ACHN (cell line): ENCODE results near the gene REEP3.

Experiments used
- DNase-seq: peaks from one replicate; pipeline ENCODE4 v3.0.0-alpha.2; 2015
- in situ Hi-C: cut with HindIII; loops from 2 replicates; pipeline ENCODE4 v1.10.0; 2017; ENCODE audit warnings: low sequenced_read_pairs, low pct_ligation_motif_present, low pct_unique_long_range_greater_than_20kb

REEP3 gene

GRCh38 chr10:63608511-63608910 is 87.3 kb downstream of the REEP3 start:
- in situ Hi-C loops = no loop called here

GRCh38 chr10:63611078-63611477 is 89.9 kb downstream of the REEP3 start:
- in situ Hi-C loops = no loop called here
- no peak for DNase-seq

More at GRCh38 chr10:63608511-63608910, 87.3 kb downstream of the REEP3 start:
- no peak for DNase-seq

- no peak for DNase-seq
- in situ Hi-C loops = no loop called here
These were observed 93.2 kb downstream of the REEP3 start for GRCh38 chr10:63614371-63614891.

GRCh38 chr10:63618552-63618951 is 97.4 kb downstream of the REEP3 start:
- in situ Hi-C loops = no loop called here
- DNase-seq = no peak

GRCh38 chr10:63619426-63619825 is 98.2 kb downstream of the REEP3 start:
- in situ Hi-C loops = no loop called here
- no peak for DNase-seq

- DNase-seq = no peak
- in situ Hi-C loops = no loop called here
These were observed 100.9 kb downstream of the REEP3 start for GRCh38 chr10:63622097-63622496.

GRCh38 chr10:63624701-63625100 is 103.5 kb downstream of the REEP3 start:
- in situ Hi-C loops = no loop called here

GRCh38 chr10:63627396-63627795 is 106.2 kb downstream of the REEP3 start:
- DNase-seq = no peak
- in situ Hi-C loops = no loop called here

More at GRCh38 chr10:63624701-63625100, 103.5 kb downstream of the REEP3 start:
- no peak for DNase-seq

- in situ Hi-C loops = no loop called here
- DNase-seq = no peak
These were observed 106.7 kb downstream of the REEP3 start for GRCh38 chr10:63627881-63628296.

GRCh38 chr10:63628526-63629362 is 107.5 kb downstream of the REEP3 start:
- DNase-seq = no peak
- in situ Hi-C loops = no loop called here

GRCh38 chr10:63629363-63630084 is 108.3 kb downstream of the REEP3 start:
- DNase-seq = peak; percentile 99
- in situ Hi-C loops = no loop called here

- in situ Hi-C loops = no loop called here
These were observed 109.1 kb downstream of the REEP3 start for GRCh38 chr10:63630085-63630930.

GRCh38 chr10:63630931-63631680 is 109.9 kb downstream of the REEP3 start:
- DNase-seq = no peak
- in situ Hi-C loops = no loop called here

More at GRCh38 chr10:63630085-63630930, 109.1 kb downstream of the REEP3 start:
- DNase-seq = peak; percentile 92

- in situ Hi-C loops = no loop called here
- no peak for DNase-seq
These were observed 110.8 kb downstream of the REEP3 start for GRCh38 chr10:63631991-63632390.

- in situ Hi-C loops = no loop called here
- peak; percentile 56 for DNase-seq
These were observed 112.7 kb downstream of the REEP3 start for GRCh38 chr10:63633677-63634487.

- in situ Hi-C loops = no loop called here
- DNase-seq = no peak
These were observed 113.4 kb downstream of the REEP3 start for GRCh38 chr10:63634488-63635065.

GRCh38 chr10:63636812-63637211 is 115.6 kb downstream of the REEP3 start:
- in situ Hi-C loops = no loop called here
- DNase-seq = no peak
